Ascending aorta (tissue), 2 donors: ENCODE data around the gene SARNP. TPM values are rescaled to one million over a fixed set of nuclear protein-coding genes. Genes with fewer than 3 reads are reported as not detected.

Experiments
- DNase-seq, 2 donors: peaks; one replicate each; pipeline ENCODE4 v3.0.0-alpha.2; 2019; ENCODE audit warnings: low spot score in 2 of 2
- H3K27ac ChIP-seq, 2 donors: fragments of 200-600 bp; sonication (generic); one replicate each; pipeline ENCODE4 v1.5.1; 2016 to 2017; ENCODE audit warnings: mild to moderate bottlenecking in 1 of 2
- H3K27me3 ChIP-seq: fragments of 200-600 bp; sonication (generic); one replicate; pipeline ENCODE4 v1.5.1; 2017
- H3K36me3 ChIP-seq, 2 donors: fragments of 200-600 bp; sonication (generic); one replicate each; pipeline ENCODE4 v1.5.1; 2016
- H3K4me1 ChIP-seq, 2 donors: fragments of 200-600 bp; sonication (generic); one replicate each; pipeline ENCODE4 v1.5.1; 2016 to 2017; ENCODE audit warnings: mild to moderate bottlenecking in 1 of 2
- H3K4me3 ChIP-seq, 2 donors: fragments of 200-600 bp; sonication (generic); one replicate each; pipeline ENCODE4 v1.5.1; 2016 to 2017; ENCODE audit warnings: mild to moderate bottlenecking in 1 of 2
- H3K9me3 ChIP-seq, 2 donors: fragments of 200-600 bp; sonication (generic); one replicate each; pipeline ENCODE4 v1.5.1; 2016
- intact Hi-C: fragments of 100-400 bp; cut with DNase I; formaldehyde crosslinking; loops from one replicate; pipeline ENCODE4 v1.15.1; 2023
- total RNA-seq: library from RNA; depleted of rRNA; stranded (reverse); fragments of >200 nt; gene quantifications from one replicate; pipeline ENCODE4 v1.1.0, GENCODE V29; 2016
- TF ChIP-seq, protein P1 (sequence below), 3 experiments: fragments of 200-600 bp in 2 of 3; fragments of 450-650 bp in 1 of 3; sonication (generic) in 2 of 3; IDR thresholded peaks; one replicate each; pipeline ENCODE4 v1.5.1; 2016 to 2019; ENCODE audit warnings: antibody characterized with exemption in 3 of 3, mild to moderate bottlenecking in 1 of 3, moderate library complexity in 1 of 3

The SARNP gene
- total RNA-seq, 1 donor from 2014 or later, result 13.4 TPM

DNA sequence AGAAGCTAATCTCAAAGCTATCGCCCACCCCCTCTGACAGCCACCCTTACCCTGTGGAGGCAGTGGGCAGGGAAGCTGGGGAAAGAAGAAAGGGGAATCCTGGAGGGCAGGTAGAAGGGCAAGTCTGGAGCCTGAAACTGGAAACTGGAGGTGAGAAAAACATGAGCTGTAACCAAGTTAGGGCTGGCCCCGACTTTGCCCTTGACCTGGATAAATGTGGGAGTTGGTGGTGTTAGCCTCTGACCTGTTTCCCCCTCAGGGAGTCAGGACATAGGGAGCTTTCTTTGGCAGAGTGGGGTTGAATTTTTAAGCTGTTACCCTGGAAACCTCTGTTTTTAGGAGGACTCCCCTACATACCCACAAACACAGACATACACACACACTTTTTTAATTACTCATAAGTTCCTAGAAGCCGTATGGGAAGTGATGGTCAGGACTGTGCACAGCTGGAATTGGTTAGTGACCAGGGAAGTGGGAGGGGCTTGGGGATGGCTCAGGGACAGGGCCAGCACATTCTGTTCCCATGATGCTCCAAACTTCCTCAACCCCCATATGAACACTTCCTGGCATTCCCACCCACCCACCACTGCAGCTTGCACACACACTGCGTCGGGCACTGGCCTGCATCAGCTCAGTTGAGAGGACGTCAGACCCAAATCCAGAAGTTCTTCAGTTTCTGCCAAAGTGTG, 30.2 kb upstream of the SARNP start:
- no peaks in the 10 kb centered on the region for H3K9me3 ChIP-seq
- intact Hi-C loops, result loop anchor here (1.0 to 10.0 kb wide), 5 partner anchors 17 to 1413 kb away; partner anchors contain the start of genes DGKA, PYM1 and RBMS2
- H3K27ac ChIP-seq, result peak overlapping the region; percentile 99
- H3K27me3 ChIP-seq, result no peaks in the 10 kb centered on the region
- DNase-seq, result peak; percentile 93 to 99
- peaks cover 4 to 51% of the 10 kb centered on the region in 2 donors for H3K4me1 ChIP-seq
- H3K4me3 ChIP-seq, result peak overlapping the region in 1 of 2 donors; percentile 26
- TF ChIP-seq, protein P1, sequence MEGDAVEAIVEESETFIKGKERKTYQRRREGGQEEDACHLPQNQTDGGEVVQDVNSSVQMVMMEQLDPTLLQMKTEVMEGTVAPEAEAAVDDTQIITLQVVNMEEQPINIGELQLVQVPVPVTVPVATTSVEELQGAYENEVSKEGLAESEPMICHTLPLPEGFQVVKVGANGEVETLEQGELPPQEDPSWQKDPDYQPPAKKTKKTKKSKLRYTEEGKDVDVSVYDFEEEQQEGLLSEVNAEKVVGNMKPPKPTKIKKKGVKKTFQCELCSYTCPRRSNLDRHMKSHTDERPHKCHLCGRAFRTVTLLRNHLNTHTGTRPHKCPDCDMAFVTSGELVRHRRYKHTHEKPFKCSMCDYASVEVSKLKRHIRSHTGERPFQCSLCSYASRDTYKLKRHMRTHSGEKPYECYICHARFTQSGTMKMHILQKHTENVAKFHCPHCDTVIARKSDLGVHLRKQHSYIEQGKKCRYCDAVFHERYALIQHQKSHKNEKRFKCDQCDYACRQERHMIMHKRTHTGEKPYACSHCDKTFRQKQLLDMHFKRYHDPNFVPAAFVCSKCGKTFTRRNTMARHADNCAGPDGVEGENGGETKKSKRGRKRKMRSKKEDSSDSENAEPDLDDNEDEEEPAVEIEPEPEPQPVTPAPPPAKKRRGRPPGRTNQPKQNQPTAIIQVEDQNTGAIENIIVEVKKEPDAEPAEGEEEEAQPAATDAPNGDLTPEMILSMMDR (IDR thresholded peaks at IDR 0.05), result no peak
- H3K36me3 ChIP-seq, result no peaks in the 10 kb centered on the region

DNA sequence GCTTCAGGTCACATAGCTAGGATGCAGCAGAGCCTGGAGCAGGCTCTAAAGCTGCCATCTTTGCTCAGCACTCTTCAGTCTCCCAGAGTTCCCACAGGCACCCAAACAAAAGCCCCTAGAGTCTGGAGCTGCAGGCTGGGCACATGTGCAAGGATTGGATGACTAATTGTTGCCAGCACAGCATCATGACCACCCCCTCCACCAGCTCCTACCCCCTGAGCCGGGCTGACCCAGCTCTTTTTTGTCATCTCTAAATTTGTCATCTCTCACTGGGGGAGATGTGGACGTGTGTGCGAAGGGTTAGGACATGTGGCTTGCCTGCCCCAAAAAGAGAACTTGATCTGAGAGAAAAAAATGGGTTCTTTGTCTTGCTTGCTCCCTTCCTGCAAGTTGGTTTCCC, 29.5 kb upstream of the SARNP start:
- peaks cover 4 to 51% of the 10 kb centered on the region in 2 donors for H3K4me1 ChIP-seq
- H3K9me3 ChIP-seq, result no peaks in the 10 kb centered on the region
- intact Hi-C loops, result loop anchor here (1.0 to 10.0 kb wide), 5 partner anchors 17 to 1412 kb away; partner anchors contain the start of genes DGKA, PYM1 and RBMS2
- peak overlapping the region; percentile 99 for H3K27ac ChIP-seq
- peak; percentile 79 to 92 for DNase-seq
- no peaks in the 10 kb centered on the region for H3K36me3 ChIP-seq
- H3K27me3 ChIP-seq, result no peaks in the 10 kb centered on the region
- TF ChIP-seq, protein P1 (IDR thresholded peaks at IDR 0.05), result no peak
- H3K4me3 ChIP-seq, result no peak overlapping the region

DNA sequence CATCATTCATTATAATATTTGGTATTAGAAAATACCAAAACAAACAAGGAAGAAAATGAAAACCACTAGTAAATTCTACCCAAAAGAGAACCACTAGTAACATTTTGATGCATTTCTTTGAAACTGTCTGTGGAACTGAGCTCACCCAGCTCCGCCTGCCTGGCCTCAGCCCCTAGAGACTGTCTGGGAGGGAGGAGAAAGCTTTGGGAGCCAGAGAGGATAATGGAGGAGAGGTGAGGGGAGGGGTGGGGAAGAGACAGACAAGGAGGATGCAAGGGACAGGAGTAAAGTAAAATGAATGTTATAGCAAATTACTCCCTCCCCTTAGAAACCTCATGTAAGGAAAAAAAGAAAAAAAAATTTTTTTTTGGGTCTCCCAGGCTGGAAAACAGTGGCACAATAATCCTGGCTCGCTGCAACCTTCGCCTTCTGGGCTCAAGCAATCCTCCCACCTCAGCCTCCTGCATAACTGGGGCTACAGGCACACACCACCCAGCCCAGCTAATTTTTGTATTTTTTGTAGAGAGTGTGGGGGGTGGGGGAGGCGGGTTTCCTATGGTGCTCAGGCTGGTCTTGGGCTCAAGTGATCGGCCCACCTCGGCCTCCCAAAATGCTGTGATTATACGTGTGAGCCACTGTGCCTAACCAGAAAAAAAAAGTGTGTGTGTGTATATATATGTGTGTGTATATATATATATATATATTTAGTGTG, 28.4 kb upstream of the SARNP start:
- TF ChIP-seq, protein P1 (IDR thresholded peaks at IDR 0.05), result no peak
- no peaks in the 10 kb centered on the region for H3K9me3 ChIP-seq
- H3K27ac ChIP-seq, result peak overlapping the region; percentile 99
- H3K4me1 ChIP-seq, result peaks cover 4 to 51% of the 10 kb centered on the region in 2 donors
- no peak for DNase-seq
- H3K36me3 ChIP-seq, result no peaks in the 10 kb centered on the region
- intact Hi-C loops, result loop anchor here (10.0 kb wide), 2 partner anchors 679 to 1411 kb away; partner anchors contain the start of gene RBMS2
- H3K27me3 ChIP-seq, result no peaks in the 10 kb centered on the region
- H3K4me3 ChIP-seq, result no peak overlapping the region

DNA sequence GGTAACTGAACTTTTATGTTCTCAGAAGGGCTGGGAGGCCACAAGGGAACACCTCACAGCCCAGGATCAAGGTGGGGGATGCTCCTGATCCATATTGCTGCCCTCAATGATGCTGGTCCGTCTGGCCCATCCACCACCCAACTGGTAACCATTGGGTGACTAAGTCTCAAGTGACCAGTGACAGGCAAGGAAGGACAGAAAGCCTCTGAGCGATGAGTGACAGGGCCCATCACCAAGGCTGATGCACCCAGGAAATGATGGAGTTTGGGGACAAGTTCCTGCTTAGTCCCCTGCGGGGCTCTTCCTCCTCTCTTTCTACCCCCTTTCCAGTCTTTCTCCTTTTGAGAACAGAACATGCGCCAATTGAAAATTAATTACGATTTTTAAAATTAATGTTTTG, 27.8 kb upstream of the SARNP start:
- peak overlapping the region; percentile 99 for H3K27ac ChIP-seq
- no peak overlapping the region for H3K4me3 ChIP-seq
- TF ChIP-seq, protein P1 (IDR thresholded peaks at IDR 0.05), result no peak
- peaks cover 4 to 47% of the 10 kb centered on the region in 2 donors for H3K4me1 ChIP-seq
- DNase-seq, result no peak
- no peaks in the 10 kb centered on the region for H3K27me3 ChIP-seq
- no peaks in the 10 kb centered on the region for H3K9me3 ChIP-seq
- intact Hi-C loops, result loop anchor here (10.0 kb wide), 2 partner anchors 679 to 1411 kb away; partner anchors contain the start of gene RBMS2
- peaks cover 0 to 3% of the 10 kb centered on the region in 2 donors for H3K36me3 ChIP-seq

DNA sequence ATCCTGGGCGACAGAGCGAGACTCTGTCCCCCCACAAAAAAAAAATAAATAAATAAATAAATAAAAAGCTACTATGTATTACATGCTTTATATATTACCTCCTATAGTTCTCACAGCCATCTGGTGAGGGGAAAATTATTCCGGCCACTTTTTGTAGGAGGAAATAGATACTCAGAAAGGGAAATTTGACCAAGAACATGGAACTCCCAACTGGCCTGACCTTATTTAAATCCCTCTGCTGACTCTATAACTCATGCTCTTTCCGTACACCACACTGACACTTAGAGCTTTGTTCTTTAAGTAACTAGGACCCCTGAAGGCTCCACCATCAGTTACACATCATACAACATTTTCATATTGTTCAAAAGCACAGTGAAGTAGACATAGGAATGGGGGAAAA, 27.4 kb upstream of the SARNP start:
- Histone ChIP-seq H3K27ac (peak overlapping the region; percentile 99), H3K9me3 (no peaks in the 10 kb centered on the region), H3K4me3 (no peak overlapping the region), H3K27me3 (no peaks in the 10 kb centered on the region), H3K36me3 (peaks cover 0 to 4% of the 10 kb centered on the region in 2 donors), H3K4me1 (peaks cover 4 to 43% of the 10 kb centered on the region in 2 donors)
- DNase-seq, result no peak
- intact Hi-C loops, result loop anchor here (10.0 kb wide), 2 partner anchors 680 to 1410 kb away; partner anchors contain the start of gene RBMS2
- TF ChIP-seq, protein P1 (IDR thresholded peaks at IDR 0.05), result no peak
